Measurements from ENCODE around the gene ABAT.

Gene ABAT

GRCh38 chr16:8708536-8708935 lies 34.1 kb downstream of the ABAT start:
- Mint-ChIP-seq H3K27me3 (no peaks in the 10 kb centered on the region), H3K27ac (no peak overlapping the region), H3K4me3 (no peak overlapping the region), H3K36me3 (peaks cover 35% of the 10 kb centered on the region in 2 donors), H3K4me1 (peaks cover 12 to 17% of the 10 kb centered on the region in 2 donors), H3K9me3 (peaks cover 0 to 4% of the 10 kb centered on the region in 2 donors)
- DNase-seq (no peak), ATAC-seq (replicated peaks) (no peak)

GRCh38 chr16:8712589-8713361 lies 38.4 kb downstream of the ABAT start:
- DNase-seq, result no peak
- H3K27ac Mint-ChIP-seq, result no peak overlapping the region
- ATAC-seq (replicated peaks), result no peak
- H3K4me1 Mint-ChIP-seq, result peaks cover 7 to 8% of the 10 kb centered on the region in 2 donors
- H3K4me3 Mint-ChIP-seq, result no peak overlapping the region
- no peaks in the 10 kb centered on the region for H3K27me3 Mint-ChIP-seq
- H3K9me3 Mint-ChIP-seq, result peaks cover 0 to 7% of the 10 kb centered on the region in 2 donors
- H3K36me3 Mint-ChIP-seq, result peaks cover 39 to 42% of the 10 kb centered on the region in 2 donors

- Mint-ChIP-seq H3K4me3 (no peak overlapping the region), H3K27ac (no peak overlapping the region), H3K27me3 (no peaks in the 10 kb centered on the region), H3K36me3 (peaks cover 44 to 47% of the 10 kb centered on the region in 2 donors), H3K9me3 (peaks cover 0 to 9% of the 10 kb centered on the region in 2 donors), H3K4me1 (peaks cover 7 to 8% of the 10 kb centered on the region in 2 donors)
- ATAC-seq (replicated peaks) (no peak), DNase-seq (no peak)
Measured at GRCh38 chr16:8713635-8714172, 39.3 kb downstream of the ABAT start.

- Mint-ChIP-seq H3K4me3 (no peak overlapping the region), H3K9me3 (peaks cover 0 to 9% of the 10 kb centered on the region in 2 donors)
Measured at GRCh38 chr16:8714174-8714573, 39.8 kb downstream of the ABAT start.

GRCh38 chr16:8714807-8715206 lies 40.4 kb downstream of the ABAT start:
- Mint-ChIP-seq H3K4me3 (no peak overlapping the region), H3K27ac (no peak overlapping the region), H3K27me3 (no peaks in the 10 kb centered on the region), H3K9me3 (peaks cover 0 to 9% of the 10 kb centered on the region in 2 donors), H3K4me1 (peaks cover 7 to 8% of the 10 kb centered on the region in 2 donors), H3K36me3 (peaks cover 44 to 47% of the 10 kb centered on the region in 2 donors)
- no peak for ATAC-seq (replicated peaks)
- DNase-seq, result no peak

More at GRCh38 chr16:8714174-8714573, 39.8 kb downstream of the ABAT start:
- Mint-ChIP-seq H3K36me3 (peaks cover 44 to 47% of the 10 kb centered on the region in 2 donors), H3K4me1 (peaks cover 7 to 8% of the 10 kb centered on the region in 2 donors), H3K27ac (no peak overlapping the region), H3K27me3 (no peaks in the 10 kb centered on the region)
- DNase-seq (no peak), ATAC-seq (replicated peaks) (no peak)

GRCh38 chr16:8716052-8716451 lies 41.6 kb downstream of the ABAT start:
- Mint-ChIP-seq H3K4me1 (peaks cover 6 to 7% of the 10 kb centered on the region in 2 donors), H3K27ac (no peak overlapping the region), H3K27me3 (no peaks in the 10 kb centered on the region), H3K36me3 (peaks cover 36 to 42% of the 10 kb centered on the region in 2 donors), H3K4me3 (no peak overlapping the region), H3K9me3 (peaks cover 0 to 9% of the 10 kb centered on the region in 2 donors)
- DNase-seq (no peak), ATAC-seq (replicated peaks) (no peak)

- no peaks in the 10 kb centered on the region for H3K27me3 Mint-ChIP-seq
- H3K27ac Mint-ChIP-seq, result no peak overlapping the region
Measured at GRCh38 chr16:8716592-8716991, 42.2 kb downstream of the ABAT start.

GRCh38 chr16:8717469-8717868 lies 43.1 kb downstream of the ABAT start:
- Mint-ChIP-seq H3K4me1 (peaks cover 0 to 7% of the 10 kb centered on the region in 2 donors), H3K27ac (no peak overlapping the region), H3K9me3 (peaks cover 0 to 4% of the 10 kb centered on the region in 2 donors), H3K4me3 (no peak overlapping the region), H3K27me3 (no peaks in the 10 kb centered on the region), H3K36me3 (peaks cover 35% of the 10 kb centered on the region in 2 donors)
- no peak for DNase-seq
- no peak for ATAC-seq (replicated peaks)

More at GRCh38 chr16:8716592-8716991, 42.2 kb downstream of the ABAT start:
- ATAC-seq (replicated peaks) (no peak), DNase-seq (no peak)
- Mint-ChIP-seq H3K9me3 (peaks cover 0 to 5% of the 10 kb centered on the region in 2 donors), H3K36me3 (peaks cover 30 to 36% of the 10 kb centered on the region in 2 donors), H3K4me3 (no peak overlapping the region), H3K4me1 (peaks cover 1 to 7% of the 10 kb centered on the region in 2 donors)

- peaks cover 35 to 38% of the 10 kb centered on the region in 2 donors for H3K36me3 Mint-ChIP-seq
- H3K9me3 Mint-ChIP-seq, result peaks cover 0 to 4% of the 10 kb centered on the region in 2 donors
- H3K4me3 Mint-ChIP-seq, result no peak overlapping the region
- DNase-seq (no peak), ATAC-seq (replicated peaks) (no peak)
- H3K4me1 Mint-ChIP-seq, result peaks cover 0 to 7% of the 10 kb centered on the region in 2 donors
- H3K27ac Mint-ChIP-seq, result no peak overlapping the region
- no peaks in the 10 kb centered on the region for H3K27me3 Mint-ChIP-seq
Measured at GRCh38 chr16:8717892-8718415, 43.5 kb downstream of the ABAT start.

- no peak for ATAC-seq (replicated peaks)
- no peak overlapping the region for H3K4me3 Mint-ChIP-seq
Measured at GRCh38 chr16:8718851-8719680, 44.6 kb downstream of the ABAT start.

GRCh38 chr16:8720080-8720966 lies 45.9 kb downstream of the ABAT start:
- Mint-ChIP-seq H3K27me3 (no peaks in the 10 kb centered on the region), H3K36me3 (peaks cover 29 to 34% of the 10 kb centered on the region in 2 donors), H3K27ac (no peak overlapping the region), H3K4me3 (no peak overlapping the region), H3K4me1 (peaks cover 4 to 8% of the 10 kb centered on the region in 2 donors), H3K9me3 (peaks cover 3 to 6% of the 10 kb centered on the region in 2 donors)
- ATAC-seq (replicated peaks) (peak; percentile 93 to 97), DNase-seq (peak; percentile 32)

More at GRCh38 chr16:8718851-8719680, 44.6 kb downstream of the ABAT start:
- no peak for DNase-seq
- peaks cover 0 to 5% of the 10 kb centered on the region in 2 donors for H3K4me1 Mint-ChIP-seq
- H3K36me3 Mint-ChIP-seq, result peaks cover 32 to 38% of the 10 kb centered on the region in 2 donors
- no peaks in the 10 kb centered on the region for H3K27me3 Mint-ChIP-seq
- H3K27ac Mint-ChIP-seq, result no peak overlapping the region
- H3K9me3 Mint-ChIP-seq, result peaks cover 0 to 4% of the 10 kb centered on the region in 2 donors

GRCh38 chr16:8720967-8721308 lies 46.5 kb downstream of the ABAT start:
- no peak overlapping the region for H3K4me3 Mint-ChIP-seq
- no peak for ATAC-seq (replicated peaks)
- no peak for DNase-seq
- peaks cover 4 to 6% of the 10 kb centered on the region in 2 donors for H3K9me3 Mint-ChIP-seq
- no peak overlapping the region for H3K27ac Mint-ChIP-seq
- H3K36me3 Mint-ChIP-seq, result peaks cover 31 to 32% of the 10 kb centered on the region in 2 donors
- no peaks in the 10 kb centered on the region for H3K27me3 Mint-ChIP-seq
- H3K4me1 Mint-ChIP-seq, result peaks cover 10 to 14% of the 10 kb centered on the region in 2 donors

- no peak overlapping the region for H3K27ac Mint-ChIP-seq
- no peak for ATAC-seq (replicated peaks)
- no peaks in the 10 kb centered on the region for H3K27me3 Mint-ChIP-seq
- no peak overlapping the region for H3K4me3 Mint-ChIP-seq
- peaks cover 14 to 18% of the 10 kb centered on the region in 2 donors for H3K4me1 Mint-ChIP-seq
- peaks cover 4 to 6% of the 10 kb centered on the region in 2 donors for H3K9me3 Mint-ChIP-seq
- DNase-seq, result no peak
- H3K36me3 Mint-ChIP-seq, result peaks cover 25 to 31% of the 10 kb centered on the region in 2 donors
Measured at GRCh38 chr16:8721336-8722024, 47.1 kb downstream of the ABAT start.

All from stimulated activated naive B cell treated with anti-CD40 and anti-IgM and Interleukin-4, amounts not matched to agents 10 μg/mL and 1 μg/mL and 100 μg/mL, for 72 hours (primary cell).